ENCODE measurements around the gene RXFP4. TPM values are rescaled to one million over a fixed set of nuclear protein-coding genes. Genes with fewer than 3 reads are reported as not detected.

RXFP4 gene
- total and polyA plus RNA-seq, 9 of the 15 experiments (the other 6 are each of a cell fraction or from before 2014, with no cell fraction given): 0.64 TPM; not detected in 8

- Histone ChIP-seq H2AFZ (ENCODE audit: low read depth, low read length) (peak overlapping the region; percentile 75), H4K20me1 (replicated peaks; ENCODE audit: control insufficient read depth, insufficient read depth, low read length) (no peaks in the 10 kb centered on the region), H3K4me1 (replicated peaks in 1 of 2; ENCODE audit: control insufficient read depth in 2 of 2, insufficient read depth in 2 of 2, low read length in 2 of 2) (peaks cover 19 to 29% of the 10 kb centered on the region in 2 experiments), H3K4me2 (ENCODE audit: insufficient read depth, low read length) (no peak overlapping the region; the same call in 1 of the 2 replicates), H3K9ac (ENCODE audit: insufficient read depth in 1 of 2, low read depth in 2 of 2, low read length in 2 of 2) (peak overlapping the region; percentile 10 to 75; a peak in 2 of 4 replicates), H3K4me3 (no peak overlapping the region), H3K36me3 (ENCODE audit: control insufficient read depth, insufficient read depth, low read length) (no peaks in the 10 kb centered on the region), H3K27ac (ENCODE audit: extremely low read depth, low read depth, low read length) (peak overlapping the region; percentile 70), H3K27me3 (ENCODE audit: control insufficient read depth in 2 of 2, insufficient read depth in 2 of 2, low read length in 2 of 2) (no peaks in the 10 kb centered on the region), H3K9me3 (replicated peaks; ENCODE audit: control insufficient read depth, insufficient read depth, low read depth, low read length) (no peaks in the 10 kb centered on the region), H3K79me2 (ENCODE audit: control insufficient read depth, insufficient read depth, low read length) (no peaks in the 10 kb centered on the region), H3K9me1 (ENCODE audit: control insufficient read depth, insufficient read depth, low read length) (no peaks in the 10 kb centered on the region)
- no peak for DNase-seq (ENCODE audit: extremely low read depth in 1 of 4, low spot score in 3 of 4)
- 28% methylated on average over 4 of the region's 4 CpGs for WGBS (ENCODE audit: insufficient coverage, low coverage, missing lambda C conversion rate)
- no peak for FAIRE-seq
- intact Hi-C loops (cut with micrococcal nuclease): no loop called here
- POLR2A ChIA-PET: interaction anchor here (0.6 to 1.4 kb wide), 11 partner anchors 9 to 173 kb away, joined by 3 to 10 read pairs (median 3); no protein-coding TSS in a partner anchor
- BruUV-seq (replicated peaks): no TSS peak
- in situ Hi-C loops (cut with MboI): no loop called here
- CTCF ChIA-PET (ENCODE audit: low intra/inter-chr PET ratio): interaction anchor here (3.5 kb wide), 1 partner anchor 48 kb away, joined by 42 read pairs; no protein-coding TSS in a partner anchor
- ATAC-seq: peak; percentile 22
- peak; percentile 27; the same call in 1 of the 2 replicates for TF ChIP-seq KLF6 (CRISPR knock-in tag; IDR thresholded peaks at IDR 0.05; ENCODE audit: borderline replicate concordance)
- peak; percentile 19 to 52 for TF ChIP-seq E2F6 (IDR thresholded peaks at IDR 0.05; ENCODE audit: borderline replicate concordance in 1 of 2, extremely low read depth in 1 of 2, insufficient read depth in 1 of 2, insufficient read length in 1 of 2, low read depth in 1 of 2, low read length in 1 of 2, poor library complexity in 1 of 2, severe bottlenecking in 1 of 2)
- TF ChIP-seq STAT5B (CRISPR knock-in tag; IDR thresholded peaks at IDR 0.05): no peak
- TF ChIP-seq ZNF75A (CRISPR knock-in tag; IDR thresholded peaks at IDR 0.05): no peak
- TF ChIP-seq MAZ (CRISPR knock-in tag; conservative IDR thresholded peaks at IDR 0.05 in 1 of 2, IDR thresholded peaks at IDR 0.05 in 1 of 2): peak in 1 of 2 experiments; percentile 26; a peak in 1 of 4 replicates
- TF ChIP-seq ZFX (CRISPR knock-in tag; IDR thresholded peaks at IDR 0.05): peak; percentile 76
- no peak for TF ChIP-seq SRF (CRISPR knock-in tag; IDR thresholded peaks at IDR 0.05)
- TF ChIP-seq CXXC5 (CRISPR knock-in tag; IDR thresholded peaks at IDR 0.05): peak; percentile 49
- 0 out of 2 replicates have a peak, but pooled peaks have one; percentile 13 for TF ChIP-seq DPF2 (IDR thresholded peaks at IDR 0.05)
- TF ChIP-seq BACH1 (tag; IDR thresholded peaks at IDR 0.05): peak; percentile 58; the same call in 1 of the 2 replicates
- TF ChIP-seq ELF4 (CRISPR knock-in tag; IDR thresholded peaks at IDR 0.05): peak; percentile 36; the same call in 1 of the 2 replicates
- peak; percentile 83 for TF ChIP-seq ZNF584 (CRISPR knock-in tag; IDR thresholded peaks at IDR 0.05; ENCODE audit: low read depth)
- no peak for TF ChIP-seq CSDE1 (IDR thresholded peaks at IDR 0.05)
- peak; percentile 87 for TF ChIP-seq ESRRA (IDR thresholded peaks at IDR 0.05; ENCODE audit: borderline replicate concordance, low read depth)
- TF ChIP-seq GABPA (tag; conservative IDR thresholded peaks at IDR 0.05; ENCODE audit: low read depth): peak; percentile 65
- 0 out of 2 replicates have a peak, but pooled peaks have one; percentile 32 for TF ChIP-seq ZBTB9 (CRISPR knock-in tag; IDR thresholded peaks at IDR 0.05)
- 0 out of 2 replicates have a peak, but pooled peaks have one; percentile 46 for TF ChIP-seq OTX1 (CRISPR knock-in tag; IDR thresholded peaks at IDR 0.05)
- peak; percentile 59 for TF ChIP-seq ZNF175 (CRISPR knock-in tag; IDR thresholded peaks at IDR 0.05; ENCODE audit: low read depth)
- TF ChIP-seq ELF1 (tag; IDR thresholded peaks at IDR 0.05): peak; percentile 57; the same call in 1 of the 2 replicates
- TF ChIP-seq NFXL1 (CRISPR knock-in tag; IDR thresholded peaks at IDR 0.05): 0 out of 2 replicates have a peak, but pooled peaks have one; percentile 10
- TF ChIP-seq DMBX1 (CRISPR knock-in tag; IDR thresholded peaks at IDR 0.05; ENCODE audit: borderline replicate concordance): peak; percentile 63; the same call in 1 of the 2 replicates
Observed at GRCh38 chr1:155940482-155940992, 901 bp upstream of the RXFP4 start.
